Natural killer cell (primary cell): ENCODE data around the gene BTBD8. TPM values are rescaled to one million over a fixed set of nuclear protein-coding genes. Genes with fewer than 3 reads are reported as not detected.

Source experiments
- ATAC-seq, 3 donors: fragments of 150-1000 bp in 2 of 3; fragments of 200-7000 bp in 1 of 3; cut with Tn5 transposase; 1 replicate in 1 of 3; 2 replicates in 2 of 3; pipeline ENCODE4 v1.10.0; 2021; ENCODE audit warnings: mild to moderate bottlenecking in 2 of 3, moderate library complexity in 2 of 3
- DNase-seq, 2 donors: peaks; one replicate each; pipeline versions ENCODE4 v3.0.0 to v3.0.0-alpha.2; 2013 to 2021; ENCODE audit warnings: mixed read lengths in 1 of 2
- H3K27ac ChIP-seq: one replicate; pipeline ENCODE4 v1.5.1; 2013; ENCODE audit warnings: mild to moderate bottlenecking, low read length
- H3K27me3 ChIP-seq: one replicate; pipeline ENCODE4 v1.6.1; 2013; ENCODE audit warnings: low read length; ENCODE audit not compliant: control insufficient read depth, insufficient read depth
- H3K36me3 ChIP-seq: one replicate; pipeline ENCODE4 v1.6.1; 2013; ENCODE audit warnings: low read length; ENCODE audit not compliant: control insufficient read depth, insufficient read depth
- H3K4me1 ChIP-seq: one replicate; pipeline ENCODE4 v1.6.1; 2013; ENCODE audit warnings: low read length; ENCODE audit not compliant: control insufficient read depth, insufficient read depth
- H3K4me3 ChIP-seq: one replicate; pipeline ENCODE4 v1.5.1; 2013; ENCODE audit warnings: low read length
- H3K9me3 ChIP-seq: one replicate; pipeline ENCODE4 v1.6.1; 2013; ENCODE audit warnings: low read length; ENCODE audit not compliant: control insufficient read depth, insufficient read depth
- H3K27ac Mint-ChIP-seq, 2 donors: one replicate each; pipeline ENCODE4 v1.8.0; 2022; ENCODE audit warnings: mild to moderate bottlenecking in 2 of 2, mixed read lengths in 2 of 2, moderate library complexity in 1 of 2
- H3K27me3 Mint-ChIP-seq, 2 donors: one replicate each; pipeline ENCODE4 v1.8.0; 2022; ENCODE audit warnings: low read depth in 2 of 2, mixed read lengths in 2 of 2
- H3K36me3 Mint-ChIP-seq: one replicate; pipeline ENCODE4 v1.8.0; 2022; ENCODE audit warnings: mixed read lengths
- H3K4me1 Mint-ChIP-seq, 2 donors: one replicate each; pipeline ENCODE4 v1.8.0; 2022; ENCODE audit warnings: mixed read lengths in 2 of 2
- H3K4me3 Mint-ChIP-seq: one replicate; pipeline ENCODE4 v1.8.0; 2022; ENCODE audit warnings: mild to moderate bottlenecking, moderate library complexity, mixed read lengths
- H3K9me3 Mint-ChIP-seq, 2 donors: one replicate each; pipeline ENCODE4 v1.8.0; 2022; ENCODE audit warnings: mixed read lengths in 2 of 2
- WGBS: methylation state at CpG from one replicate; pipeline ENCODE4 v1.1.7; 2013; ENCODE audit warnings: missing lambda C conversion rate; ENCODE audit not compliant: insufficient coverage; 5-methylcytosine and 5-hydroxymethylcytosine counted together
- intact Hi-C: fragments of 100-400 bp; cut with micrococcal nuclease; formaldehyde crosslinking; loops from one replicate; pipeline ENCODE4 v1.14.2; 2022
- total RNA-seq, 4 donors: library from RNA; stranded (reverse); fragments of 120-200 nt in 1 of 4; gene quantifications; one replicate each; pipeline versions ENCODE4 v1.2.3 to v1.2.4, GENCODE V29; 2013 to 2022
- TF ChIP-seq, protein P1 (sequence below): fragments of 200-600 bp; IDR thresholded peaks from one replicate; pipeline ENCODE4 v1.8.0; 2022; ENCODE audit warnings: antibody characterized with exemption

The BTBD8 gene
- total RNA-seq, 3 donors from 2014 or later (not counting 1 experiment from before 2014, with no cell fraction given) = 3.7 to 5.7 (median 4.0) TPM

DNA sequence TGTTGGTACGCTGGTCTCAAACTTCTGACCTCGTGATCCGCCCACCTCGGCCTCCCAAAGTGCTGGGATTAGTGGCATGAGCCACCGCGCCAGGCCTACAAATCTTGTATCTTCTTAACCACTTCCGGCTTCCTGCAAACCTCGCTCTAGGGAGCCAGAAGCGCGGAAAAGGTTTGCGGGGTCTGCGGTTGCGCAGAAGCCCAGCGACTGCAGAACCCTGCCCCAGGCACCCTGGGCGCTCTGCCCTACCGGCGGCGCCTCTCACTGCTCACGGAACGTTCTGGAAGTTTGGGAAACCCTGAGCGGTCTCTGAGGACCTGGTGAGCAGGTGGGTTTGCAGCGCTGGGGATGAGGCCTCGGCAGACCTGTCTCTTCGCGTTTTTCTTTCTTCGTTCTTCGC lies 137.6 kb downstream of the BTBD8 start, which contains the start of gene C1orf146:
TSS of gene C1orf146 (plus strand) at position 195 of the 400 bp plus-strand sequence. CDS start 13,506 bp downstream, outside the sequence.
- Histone ChIP-seq H3K36me3 (no peaks in the 10 kb centered on the region), H3K4me3 (no peak within 1 kb of the TSS), H3K4me1 (no peaks in the 10 kb centered on the region), H3K27ac (no peak within 1 kb of the TSS), H3K9me3 (no peaks in the 10 kb centered on the region), H3K27me3 (no peaks in the 10 kb centered on the region)
- H3K4me1 Mint-ChIP-seq = no peaks in the 10 kb centered on the region
- H3K4me3 Mint-ChIP-seq = no peak within 1 kb of the TSS
- TF ChIP-seq, protein P1, sequence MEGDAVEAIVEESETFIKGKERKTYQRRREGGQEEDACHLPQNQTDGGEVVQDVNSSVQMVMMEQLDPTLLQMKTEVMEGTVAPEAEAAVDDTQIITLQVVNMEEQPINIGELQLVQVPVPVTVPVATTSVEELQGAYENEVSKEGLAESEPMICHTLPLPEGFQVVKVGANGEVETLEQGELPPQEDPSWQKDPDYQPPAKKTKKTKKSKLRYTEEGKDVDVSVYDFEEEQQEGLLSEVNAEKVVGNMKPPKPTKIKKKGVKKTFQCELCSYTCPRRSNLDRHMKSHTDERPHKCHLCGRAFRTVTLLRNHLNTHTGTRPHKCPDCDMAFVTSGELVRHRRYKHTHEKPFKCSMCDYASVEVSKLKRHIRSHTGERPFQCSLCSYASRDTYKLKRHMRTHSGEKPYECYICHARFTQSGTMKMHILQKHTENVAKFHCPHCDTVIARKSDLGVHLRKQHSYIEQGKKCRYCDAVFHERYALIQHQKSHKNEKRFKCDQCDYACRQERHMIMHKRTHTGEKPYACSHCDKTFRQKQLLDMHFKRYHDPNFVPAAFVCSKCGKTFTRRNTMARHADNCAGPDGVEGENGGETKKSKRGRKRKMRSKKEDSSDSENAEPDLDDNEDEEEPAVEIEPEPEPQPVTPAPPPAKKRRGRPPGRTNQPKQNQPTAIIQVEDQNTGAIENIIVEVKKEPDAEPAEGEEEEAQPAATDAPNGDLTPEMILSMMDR = no peak
- intact Hi-C loops = no loop called here
- no peak for ATAC-seq
- H3K27me3 Mint-ChIP-seq = peaks cover 4 to 9% of the 10 kb centered on the region in 2 donors
- H3K9me3 Mint-ChIP-seq = no peaks in the 10 kb centered on the region
- DNase-seq = no peak
- 95% methylated on average over 27 of the region's 27 CpGs for WGBS
- no peaks in the 10 kb centered on the region for H3K36me3 Mint-ChIP-seq
- H3K27ac Mint-ChIP-seq = no peak within 1 kb of the TSS

GRCh38 chr1:92218559-92218958 lies 138.4 kb downstream of the BTBD8 start:
- 91% methylated on average over 13 of the region's 14 CpGs for WGBS
- H3K4me3 Mint-ChIP-seq = no peak overlapping the region
- H3K4me1 Mint-ChIP-seq = no peaks in the 10 kb centered on the region
- ATAC-seq (no peak), DNase-seq (no peak)
- H3K36me3 ChIP-seq = no peaks in the 10 kb centered on the region
- TF ChIP-seq, protein P1 = no peak
- intact Hi-C loops = no loop called here
- peaks cover 4 to 9% of the 10 kb centered on the region in 2 donors for H3K27me3 Mint-ChIP-seq
- H3K4me3 ChIP-seq = no peak overlapping the region
- H3K36me3 Mint-ChIP-seq = no peaks in the 10 kb centered on the region
- H3K4me1 ChIP-seq = no peaks in the 10 kb centered on the region
- no peak overlapping the region for H3K27ac ChIP-seq
- H3K9me3 ChIP-seq = no peaks in the 10 kb centered on the region
- no peaks in the 10 kb centered on the region for H3K9me3 Mint-ChIP-seq
- H3K27ac Mint-ChIP-seq = no peak overlapping the region
- no peaks in the 10 kb centered on the region for H3K27me3 ChIP-seq

DNA sequence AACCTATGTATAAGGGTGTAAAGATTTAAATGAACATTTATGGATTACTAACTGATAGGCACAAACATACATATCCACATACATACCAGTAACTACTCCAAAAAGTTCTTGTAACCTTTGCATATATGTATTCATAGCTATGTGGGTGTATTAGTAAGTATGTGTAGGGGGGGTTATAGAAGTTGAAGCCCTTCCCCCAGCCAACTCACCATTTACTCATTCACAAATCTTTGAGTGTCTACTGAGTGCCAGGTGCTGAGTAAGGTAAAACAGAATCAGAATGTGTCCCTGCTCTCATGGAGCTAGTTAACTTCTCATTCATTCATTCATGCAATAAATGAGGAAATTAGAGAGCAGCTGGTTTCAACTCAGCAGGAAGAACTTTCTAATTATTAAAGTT lies 138.9 kb downstream of the BTBD8 start:
- no peaks in the 10 kb centered on the region for H3K27me3 ChIP-seq
- no peaks in the 10 kb centered on the region for H3K4me1 Mint-ChIP-seq
- no peak overlapping the region for H3K4me3 Mint-ChIP-seq
- DNase-seq (no peak), ATAC-seq (no peak)
- H3K36me3 ChIP-seq = no peaks in the 10 kb centered on the region
- H3K4me3 ChIP-seq = no peak overlapping the region
- TF ChIP-seq, protein P1 = no peak
- no peaks in the 10 kb centered on the region for H3K9me3 Mint-ChIP-seq
- no peaks in the 10 kb centered on the region for H3K4me1 ChIP-seq
- intact Hi-C loops = no loop called here
- H3K36me3 Mint-ChIP-seq = no peaks in the 10 kb centered on the region
- peaks cover 4 to 9% of the 10 kb centered on the region in 2 donors for H3K27me3 Mint-ChIP-seq
- no peaks in the 10 kb centered on the region for H3K9me3 ChIP-seq
- no peak overlapping the region for H3K27ac Mint-ChIP-seq
- no peak overlapping the region for H3K27ac ChIP-seq

GRCh38 chr1:92228401-92228800 lies 148.3 kb downstream of the BTBD8 start:
- Mint-ChIP-seq H3K27ac (no peak overlapping the region), H3K9me3 (no peaks in the 10 kb centered on the region), H3K36me3 (no peaks in the 10 kb centered on the region), H3K4me1 (no peaks in the 10 kb centered on the region), H3K4me3 (no peak overlapping the region), H3K27me3 (peaks cover 9 to 13% of the 10 kb centered on the region in 2 donors)
- ATAC-seq (no peak), DNase-seq (no peak)
- intact Hi-C loops = no loop called here
- Histone ChIP-seq H3K4me3 (no peak overlapping the region), H3K27me3 (no peaks in the 10 kb centered on the region), H3K27ac (no peak overlapping the region), H3K4me1 (no peaks in the 10 kb centered on the region), H3K9me3 (no peaks in the 10 kb centered on the region), H3K36me3 (no peaks in the 10 kb centered on the region)
- WGBS = 91% methylated on average over 3 of the region's 3 CpGs
- TF ChIP-seq, protein P1 = no peak
